Stimulated activated CD4-positive, alpha-beta T cell treated with anti-CD3 and anti-CD28 coated beads, Interleukin-15, amount 100 ng/mL, for 24 hours (primary cell): ENCODE results near the gene SH3GL1.
A peak's percentile ranks its signal among the peaks of the same experiment; 100 is the strongest.

Source experiments
- DNase-seq: peaks from one replicate; pipeline ENCODE4 v3.0.0-alpha.2; 2020

SH3GL1 gene

GRCh38 chr19:4431808-4432674 lies 31.7 kb upstream of the SH3GL1 start:
- no peak for DNase-seq

- no peak for DNase-seq
These were observed 30.9 kb upstream of the SH3GL1 start for GRCh38 chr19:4431296-4431695.

- no peak for DNase-seq
These were observed 30.4 kb upstream of the SH3GL1 start for GRCh38 chr19:4430760-4431159.

DNA sequence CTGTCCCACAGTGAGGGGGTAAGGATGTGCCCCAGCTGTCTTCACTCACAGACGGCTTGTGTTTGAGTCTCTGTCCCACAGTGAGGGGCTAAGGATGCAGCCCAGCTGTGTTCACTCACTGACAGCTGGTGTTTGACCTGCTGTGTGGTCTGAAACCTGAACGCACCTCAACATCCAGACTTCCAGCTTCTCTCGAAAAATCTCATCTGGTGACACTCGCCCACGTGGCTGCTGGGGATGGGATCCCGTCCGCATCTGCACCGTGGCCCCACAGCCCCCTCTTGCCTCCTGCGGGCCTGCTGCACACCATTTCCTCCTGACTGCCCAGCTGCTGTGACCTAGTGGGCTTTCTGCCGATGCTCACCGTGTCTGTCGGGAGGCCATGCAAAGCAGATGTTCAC lies 29.4 kb upstream of the SH3GL1 start:
- no peak for DNase-seq

DNA sequence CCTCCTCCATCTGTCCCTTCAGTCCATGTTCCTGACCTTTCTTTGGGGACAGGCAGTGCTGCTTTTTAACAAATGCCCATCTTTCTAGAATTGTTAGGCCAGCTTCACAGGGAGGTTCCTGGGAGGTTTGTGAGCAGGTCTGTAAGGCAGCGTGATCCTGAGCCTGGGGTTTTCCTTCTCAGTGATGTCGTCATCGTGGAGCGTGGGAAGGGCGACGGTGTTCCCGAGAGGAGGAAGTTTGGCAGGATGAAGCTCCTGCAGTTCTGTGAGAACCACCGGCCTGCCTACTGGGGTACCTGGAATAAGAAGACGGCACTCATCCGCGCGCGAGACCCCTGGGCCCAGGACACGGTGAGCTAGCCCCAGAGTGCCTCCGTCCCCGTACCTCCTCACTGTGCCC lies 28.9 kb upstream of the SH3GL1 start:
- no peak for DNase-seq

DNA sequence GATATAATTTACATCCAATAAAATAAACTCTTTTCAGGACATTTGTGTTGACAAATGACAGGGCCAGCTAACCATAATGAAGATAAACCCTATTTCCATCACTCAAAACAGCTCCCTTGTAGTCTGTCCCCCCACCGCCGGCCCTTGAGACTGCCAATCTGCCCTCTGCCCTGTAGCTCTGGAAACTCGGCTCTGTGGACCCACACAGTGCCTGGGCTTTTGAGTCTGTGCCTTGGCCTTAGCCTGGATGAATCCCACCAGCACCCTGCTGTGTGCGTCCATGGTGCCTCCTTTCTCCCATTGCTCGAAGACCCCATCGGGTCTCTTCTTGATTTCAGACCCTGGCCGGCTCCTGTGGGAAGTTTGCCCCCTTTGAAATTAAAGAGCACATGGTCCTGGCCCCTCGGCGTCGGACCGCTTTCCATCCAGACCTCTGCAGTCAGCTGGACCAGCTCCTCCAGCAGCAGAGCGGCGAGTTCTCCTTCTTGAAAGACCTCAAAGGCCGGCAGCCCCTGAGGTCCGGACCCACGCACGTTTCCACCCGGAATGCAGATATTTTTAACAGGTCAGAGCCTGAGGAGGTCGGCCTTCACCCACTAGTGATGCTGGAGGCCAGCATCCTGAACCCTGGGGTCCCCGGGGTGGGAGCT lies 28.1 kb upstream of the SH3GL1 start:
- no peak for DNase-seq

DNA sequence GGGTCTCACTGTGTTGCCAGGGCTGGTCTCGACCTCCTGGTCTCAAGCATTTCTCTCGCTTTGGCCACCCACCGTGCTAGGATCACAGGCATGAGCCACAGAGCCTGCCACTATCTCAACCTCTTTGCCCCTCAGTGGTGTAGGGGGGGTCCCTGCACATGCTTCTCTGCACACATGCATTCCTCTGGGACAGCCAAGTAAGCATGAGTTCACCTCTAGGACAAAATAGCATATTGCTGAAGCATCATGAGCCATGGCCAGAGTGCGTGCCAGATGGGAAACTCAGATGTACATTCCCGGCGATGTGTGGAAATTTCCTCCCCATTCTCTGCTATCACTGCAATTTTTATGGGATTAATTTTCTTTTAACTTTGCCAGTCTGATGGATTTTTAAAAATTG lies 25.2 kb upstream of the SH3GL1 start:
- no peak for DNase-seq

DNA sequence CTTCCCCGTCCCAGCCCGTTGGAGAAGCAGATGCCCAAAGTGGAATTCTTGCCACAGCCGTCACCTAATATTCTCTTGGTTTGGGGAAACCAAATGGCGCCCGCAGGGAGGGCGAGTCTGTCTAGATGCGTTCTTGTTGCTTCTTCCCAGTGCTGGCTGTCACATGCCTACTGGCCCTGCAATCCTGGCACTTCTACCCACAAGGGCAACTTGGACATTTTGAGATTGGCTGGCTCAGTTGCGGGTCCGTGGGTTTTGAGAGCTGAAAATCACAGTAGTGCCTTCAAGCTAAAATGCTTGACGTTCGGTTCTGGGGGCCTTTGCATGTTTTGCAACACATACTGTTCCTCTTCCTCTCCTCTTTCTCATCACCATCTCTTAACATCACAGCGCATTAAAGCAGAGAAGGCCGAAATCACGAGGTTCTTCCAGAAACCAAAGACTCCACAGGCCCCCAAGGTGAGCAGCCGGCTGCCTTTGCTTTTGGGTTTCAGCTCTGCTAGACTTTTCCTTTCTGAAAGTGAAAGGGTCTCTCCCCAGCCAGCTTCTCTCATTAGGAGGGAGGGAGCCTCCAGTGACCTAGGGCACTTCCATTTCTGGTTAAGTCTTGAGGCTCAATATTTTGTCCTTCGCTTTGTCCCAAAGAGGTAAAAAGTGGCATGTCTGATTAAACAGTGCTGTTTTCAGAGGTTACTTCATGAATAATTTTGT lies 23.2 kb upstream of the SH3GL1 start:
- no peak for DNase-seq

DNA sequence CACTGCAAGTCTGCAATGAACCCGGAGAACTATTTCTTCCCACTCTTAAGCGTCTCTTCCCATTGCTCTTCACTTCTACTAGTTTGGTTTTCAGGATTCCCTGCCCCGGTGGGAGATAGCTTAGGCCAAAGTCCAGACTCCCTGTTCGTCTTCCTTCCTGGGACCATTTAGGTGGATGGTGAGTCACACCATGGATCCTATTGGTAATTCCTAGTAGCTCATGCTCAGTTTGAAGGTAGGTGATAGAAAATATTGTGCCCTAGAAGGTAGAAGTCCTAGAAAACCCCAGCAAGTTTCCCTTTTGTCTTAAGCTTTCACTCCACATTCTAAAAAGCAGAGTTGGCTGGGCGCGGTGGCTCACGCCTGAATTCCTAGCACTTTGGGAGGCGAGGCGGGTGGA lies 15.9 kb upstream of the SH3GL1 start:
- no peak for DNase-seq

GRCh38 chr19:4415352-4415751 lies 15.0 kb upstream of the SH3GL1 start:
- no peak for DNase-seq

DNA sequence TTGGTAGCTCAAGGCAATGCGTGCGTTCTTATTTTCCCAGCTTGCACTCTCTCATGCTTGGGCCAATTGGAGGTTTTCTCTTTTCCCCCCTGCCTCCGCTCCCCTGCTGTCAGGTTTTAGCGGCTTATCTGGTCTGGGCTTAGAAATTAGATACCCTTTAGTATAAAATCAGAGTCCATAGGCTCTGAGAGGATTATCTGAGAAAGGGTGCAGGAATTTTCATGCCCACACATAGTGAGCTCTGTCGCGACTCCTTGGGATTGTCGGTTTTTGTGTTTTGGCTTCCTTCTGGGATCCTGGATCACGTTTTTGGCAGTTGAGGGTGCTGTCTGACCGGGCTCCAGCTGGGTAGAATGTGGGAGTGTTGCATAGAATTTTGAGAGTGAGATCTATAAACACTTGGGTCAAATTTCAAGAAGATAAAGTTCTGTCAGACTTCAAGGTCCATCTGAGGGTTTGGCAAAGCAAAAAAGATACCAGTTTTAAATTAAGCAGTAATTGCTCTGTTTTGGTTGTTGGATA lies 14.5 kb upstream of the SH3GL1 start:
- no peak for DNase-seq

DNA sequence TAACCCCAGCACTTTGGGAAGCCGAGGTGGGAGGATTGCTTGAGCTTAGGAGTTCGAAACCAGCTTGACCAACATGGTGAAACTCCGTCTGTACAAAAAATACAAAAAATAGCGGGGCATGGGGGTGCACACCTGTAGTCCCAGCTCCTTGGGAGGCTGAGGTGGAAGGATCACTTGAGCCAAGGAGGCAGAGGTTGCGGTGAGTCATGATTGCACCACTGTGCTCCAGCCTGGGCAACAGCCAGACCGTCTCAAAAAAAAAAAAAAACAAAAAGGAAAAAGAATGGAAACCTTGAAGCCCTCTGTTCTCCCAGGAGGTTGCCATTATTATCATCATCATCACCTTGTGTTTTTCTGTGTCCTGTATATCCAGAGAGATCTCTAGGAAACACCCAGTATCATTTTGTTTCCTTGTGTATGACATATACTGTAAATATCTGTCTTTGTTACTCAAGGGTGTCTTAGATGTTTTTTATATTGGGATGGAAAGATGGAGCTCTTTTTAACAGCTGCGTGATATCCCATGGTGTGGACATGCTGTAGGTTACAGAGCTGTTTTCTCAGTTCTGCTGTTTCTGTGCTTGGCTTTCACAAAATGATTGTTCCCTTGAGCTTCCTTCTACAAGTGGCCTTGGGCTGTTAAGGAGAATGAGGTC lies 13.9 kb upstream of the SH3GL1 start:
- no peak for DNase-seq

GRCh38 chr19:4413588-4413987 lies 13.2 kb upstream of the SH3GL1 start:
- no peak for DNase-seq

DNA sequence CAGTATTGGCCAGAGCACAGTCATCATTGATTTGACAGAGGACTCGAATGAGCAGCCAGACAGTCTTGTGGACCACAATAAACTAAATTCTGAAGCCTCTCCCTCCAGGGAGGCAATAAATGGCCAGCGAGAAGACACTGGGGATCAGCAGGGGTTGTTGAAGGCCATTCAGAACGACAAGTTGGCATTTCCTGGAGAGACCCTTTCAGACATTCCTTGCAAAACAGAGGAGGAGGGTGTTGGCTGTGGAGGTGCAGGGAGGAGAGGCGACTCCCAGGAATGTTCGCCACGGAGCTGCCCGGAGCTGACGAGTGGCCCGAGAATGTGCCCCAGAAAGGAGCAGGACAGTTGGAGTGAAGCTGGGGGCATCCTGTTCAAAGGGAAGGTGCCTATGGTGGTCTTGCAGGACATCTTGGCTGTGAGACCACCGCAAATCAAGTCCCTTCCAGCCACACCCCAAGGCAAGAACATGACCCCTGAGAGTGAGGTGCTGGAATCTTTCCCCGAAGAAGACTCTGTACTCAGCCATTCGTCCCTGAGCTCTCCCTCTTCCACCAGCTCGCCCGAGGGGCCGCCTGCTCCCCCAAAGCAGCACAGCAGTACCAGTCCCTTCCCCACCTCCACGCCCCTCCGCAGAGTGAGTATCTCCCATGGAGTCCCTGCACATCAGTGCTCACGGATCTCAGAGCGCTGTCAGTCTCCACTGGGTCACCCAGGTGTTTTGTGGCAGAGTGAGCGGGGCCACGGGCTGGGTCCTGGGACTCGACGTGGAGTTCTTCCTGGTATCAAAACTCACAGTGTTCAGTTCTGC lies 9.0 kb upstream of the SH3GL1 start:
- DNase-seq: no peak

DNA sequence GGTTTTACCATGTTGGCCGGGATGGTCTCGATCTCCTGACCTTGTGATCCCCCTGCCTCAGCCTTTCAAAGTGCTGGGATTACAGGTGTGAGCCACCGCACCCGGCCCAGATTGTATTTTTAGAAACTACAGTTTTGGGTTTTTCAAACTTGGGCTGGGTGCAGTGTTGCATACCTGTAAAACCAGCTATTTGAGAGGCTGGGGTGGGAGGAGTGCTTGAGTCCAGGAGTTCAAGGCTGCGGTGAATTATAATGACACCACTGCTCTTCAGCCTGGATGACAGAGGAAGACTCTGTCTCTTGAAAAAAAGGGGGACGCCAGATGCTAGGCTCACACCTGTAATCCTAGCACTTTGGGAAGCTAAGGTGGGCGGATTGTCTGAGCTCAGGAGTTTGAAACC lies 6.3 kb upstream of the SH3GL1 start:
- DNase-seq: no peak

GRCh38 chr19:4405977-4406376 lies 5.6 kb upstream of the SH3GL1 start:
- DNase-seq: no peak

- DNase-seq: no peak
These were observed 2.8 kb upstream of the SH3GL1 start for GRCh38 chr19:4403005-4403761.

DNA sequence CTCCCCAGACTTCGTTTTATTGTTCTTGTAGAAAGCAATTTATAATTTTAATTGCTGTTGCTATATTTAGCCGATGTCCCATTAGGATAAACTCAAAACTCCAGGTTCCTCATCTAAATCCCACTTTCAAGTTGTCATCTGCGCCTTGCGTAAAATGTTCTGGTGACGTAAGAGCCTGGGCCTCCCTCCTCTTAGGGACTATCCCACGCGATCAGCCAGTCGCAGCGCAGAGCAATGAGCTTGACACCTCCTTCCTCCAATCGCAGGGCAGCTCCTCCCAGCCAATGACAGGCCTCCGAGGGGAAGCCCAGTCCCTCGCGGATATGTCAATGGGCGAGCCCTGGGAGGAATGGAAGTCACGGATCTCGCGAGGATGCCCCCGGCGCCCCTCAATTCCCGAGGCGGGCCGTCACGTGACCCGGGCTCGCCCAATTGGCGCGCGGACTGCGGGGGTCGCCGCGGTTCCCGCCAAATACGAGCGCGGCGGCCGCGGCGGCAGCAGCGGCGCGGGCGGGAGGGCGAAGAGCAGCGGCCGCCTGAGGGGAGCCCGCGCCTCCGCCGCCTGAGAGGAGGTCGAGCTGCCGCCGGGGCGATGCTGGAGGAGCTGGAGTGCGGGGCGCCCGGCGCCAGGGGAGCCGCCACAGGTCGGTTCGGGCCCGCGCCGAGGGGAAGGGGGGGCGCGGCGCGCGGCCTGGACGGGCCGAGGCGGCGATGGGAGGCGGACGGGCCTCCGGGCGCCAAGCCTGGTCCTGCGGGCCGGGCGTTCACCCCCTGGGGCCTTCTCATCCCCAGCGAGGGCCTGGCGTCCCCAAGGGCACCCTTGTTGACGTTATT lies 2.0 kb upstream of the SH3GL1 start, which contains the start of gene CHAF1A:
TSS of gene CHAF1A (plus strand) at position 470 of the 834 bp plus-strand sequence. CDS start at position 593, 123 bp downstream.
- peak; percentile 99 for DNase-seq

- no peak for DNase-seq
These were observed 1.4 kb upstream of the SH3GL1 start for GRCh38 chr19:4401769-4402170.

DNA sequence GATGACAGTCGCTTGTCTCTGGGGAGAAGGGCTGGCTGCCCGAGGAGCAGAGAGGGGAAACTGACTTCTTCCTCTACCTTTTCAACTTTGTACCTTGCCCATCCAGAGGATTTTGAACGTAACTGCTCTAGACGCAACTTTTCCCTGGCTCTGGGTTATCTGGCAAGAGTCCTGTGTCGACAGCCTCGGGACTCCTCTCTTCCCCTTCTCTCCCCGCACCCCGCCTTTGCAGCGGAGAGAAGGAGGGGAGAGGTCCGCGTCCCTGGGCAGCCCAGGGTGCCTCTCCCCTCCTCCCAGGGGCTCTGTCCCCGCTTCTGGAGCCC lies 574 bp downstream of the SH3GL1 start:
- no peak for DNase-seq
